GM21576 (cell line): Measurements from ENCODE around the gene APELA.
A peak's percentile ranks its signal among the peaks of the same experiment; 100 is the strongest.
"Not testable (repeated sequence)": the region's sequence is repeated elsewhere in the genome, so short reads cannot be mapped to it uniquely, and the experiment has no call there.

Experiments
- ATAC-seq: cut with Tn5 transposase; IDR thresholded peaks from one replicate; pipeline ENCODE4 v1.9.1; 2021; ENCODE audit warnings: mild to moderate bottlenecking, moderate library complexity; ENCODE audit not compliant: unreplicated experiment

APELA gene

GRCh38 chr4:164924670-164925238, 47.8 kb downstream of the APELA start:
- no peak for ATAC-seq

GRCh38 chr4:164926301-164926700, 49.3 kb downstream of the APELA start:
- no peak for ATAC-seq

- ATAC-seq = not testable (repeated sequence)
Observed at GRCh38 chr4:164927101-164927500, 50.1 kb downstream of the APELA start.

GRCh38 chr4:164930647-164931046, 53.7 kb downstream of the APELA start:
- ATAC-seq = no peak

GRCh38 chr4:164931551-164932324, 54.8 kb downstream of the APELA start:
- no peak for ATAC-seq

- ATAC-seq = no peak
Observed at GRCh38 chr4:164933244-164933643, 56.3 kb downstream of the APELA start.

GRCh38 chr4:164935363-164935762, 58.4 kb downstream of the APELA start:
- peak; percentile 61 for ATAC-seq

GRCh38 chr4:164935865-164936606, 59.1 kb downstream of the APELA start:
- peak; percentile 49 for ATAC-seq

- ATAC-seq = peak; percentile 42
Observed at GRCh38 chr4:164937576-164938270, 60.7 kb downstream of the APELA start.

GRCh38 chr4:164943192-164943591, 66.2 kb downstream of the APELA start:
- ATAC-seq = no peak

- ATAC-seq = no peak
Observed at GRCh38 chr4:164945146-164945545, 68.2 kb downstream of the APELA start.

- ATAC-seq = no peak
Observed at GRCh38 chr4:164946810-164947209, 69.8 kb downstream of the APELA start.
